ENCODE measurements around the gene RUBCNL.

The RUBCNL gene

GRCh38 chr13:46340011-46340410, 47.0 kb downstream of the RUBCNL start:
- DNase-seq: no peak

GRCh38 chr13:46339035-46339666, 47.9 kb downstream of the RUBCNL start:
- peak; percentile 13 for DNase-seq

- DNase-seq: no peak
These were observed 49.4 kb downstream of the RUBCNL start for GRCh38 chr13:46337700-46338099.

- no peak for DNase-seq
These were observed 52.8 kb downstream of the RUBCNL start for GRCh38 chr13:46334035-46334822.

- DNase-seq: no peak
These were observed 54.3 kb downstream of the RUBCNL start for GRCh38 chr13:46332772-46333171.

GRCh38 chr13:46329624-46330023, 57.4 kb downstream of the RUBCNL start:
- no peak for DNase-seq

GRCh38 chr13:46327246-46327645, 59.8 kb downstream of the RUBCNL start:
- no peak for DNase-seq

- no peak for DNase-seq
These were observed 62.1 kb downstream of the RUBCNL start for GRCh38 chr13:46324976-46325375.

- peak; percentile 78 for DNase-seq
These were observed 65.4 kb downstream of the RUBCNL start for GRCh38 chr13:46321494-46322225.

- DNase-seq: no peak
These were observed 66.2 kb downstream of the RUBCNL start for GRCh38 chr13:46320821-46321220.

- DNase-seq: no peak
These were observed 66.6 kb downstream of the RUBCNL start for GRCh38 chr13:46320406-46320805.

- DNase-seq: no peak
These were observed 68.1 kb downstream of the RUBCNL start for GRCh38 chr13:46318986-46319385.

GRCh38 chr13:46317120-46317519, 69.9 kb downstream of the RUBCNL start:
- no peak for DNase-seq

GRCh38 chr13:46315491-46316075, 71.5 kb downstream of the RUBCNL start:
- DNase-seq: no peak

- DNase-seq: no peak
These were observed 72.0 kb downstream of the RUBCNL start for GRCh38 chr13:46315036-46315435.

GRCh38 chr13:46314587-46314986, 72.5 kb downstream of the RUBCNL start:
- DNase-seq: no peak

- peak; percentile 23 for DNase-seq
These were observed 73.4 kb downstream of the RUBCNL start for GRCh38 chr13:46313432-46314257.

GRCh38 chr13:46313024-46313423, 74.0 kb downstream of the RUBCNL start:
- DNase-seq: no peak

GRCh38 chr13:46311217-46311616, 75.8 kb downstream of the RUBCNL start:
- DNase-seq: no peak

- no peak for DNase-seq
These were observed 77.0 kb downstream of the RUBCNL start for GRCh38 chr13:46310066-46310465.

- DNase-seq: no peak
These were observed 79.5 kb downstream of the RUBCNL start for GRCh38 chr13:46307554-46307953.

- no peak for DNase-seq
These were observed 82.5 kb downstream of the RUBCNL start for GRCh38 chr13:46304546-46304945.

Data from CD4-positive, alpha-beta T cell treated with Interleukin-17A for 1 hour (primary cell).